HepG2 (cell line): ENCODE measurements around the gene PHIP. TPM values are rescaled to one million over a fixed set of nuclear protein-coding genes. Genes with fewer than 3 reads are reported as not detected.
A peak's percentile ranks its signal among the peaks of the same experiment; 100 is the strongest.

Experiments used
- BATF2 ChIP-seq: sonication (generic); formaldehyde crosslinking; IDR thresholded peaks from 2 replicates; pipeline ENCODE4 v1.8.0; 2022; ENCODE audit warnings: mild to moderate bottlenecking, missing genetic modification reagents, moderate library complexity
- BRD4 ChIP-seq: sonication (generic); formaldehyde crosslinking; IDR thresholded peaks from 2 replicates; pipeline ENCODE4 v1.4.0; 2020; ENCODE audit warnings: missing genetic modification reagents
- ETV5 ChIP-seq: IDR thresholded peaks from 2 replicates; pipeline ENCODE4 v1.6.1; 2018; ENCODE audit warnings: missing biosample characterization, missing genetic modification reagents, inconsistent platforms, borderline replicate concordance
- FOXC1 ChIP-seq: sonication (generic); formaldehyde crosslinking; IDR thresholded peaks from 2 replicates; pipeline ENCODE4 v1.8.0; 2022; ENCODE audit warnings: mild to moderate bottlenecking, missing genetic modification reagents, borderline replicate concordance
- MAX ChIP-seq: IDR thresholded peaks from 2 replicates; pipeline ENCODE4 v1.6.1; 2012; ENCODE audit warnings: inconsistent platforms
- MBD4 ChIP-seq: IDR thresholded peaks from 2 replicates; pipeline ENCODE4 v1.6.1; 2012; ENCODE audit warnings: low read length, inconsistent platforms, borderline replicate concordance
- PHB2 ChIP-seq: fragments of 450-650 bp; IDR thresholded peaks from 2 replicates; pipeline ENCODE4 v1.6.1; 2018; ENCODE audit not compliant: partially characterized antibody
- RBM22 ChIP-seq: fragments of 200-400 bp; formaldehyde crosslinking; optimal IDR thresholded peaks from 2 replicates; pipeline ENCODE3; 2017; ENCODE audit warnings: mild to moderate bottlenecking, low read length, moderate library complexity
- RFXAP ChIP-seq: sonication (generic); formaldehyde crosslinking; IDR thresholded peaks from 2 replicates; pipeline ENCODE4 v1.4.0; 2020; ENCODE audit warnings: missing genetic modification reagents, borderline replicate concordance
- SRY ChIP-seq: sonication (generic); formaldehyde crosslinking; IDR thresholded peaks from 2 replicates; pipeline ENCODE4 v1.8.0; 2022; ENCODE audit warnings: mild to moderate bottlenecking, missing genetic modification reagents
- TBX3 ChIP-seq: fragments of 450-650 bp; IDR thresholded peaks from 2 replicates; pipeline ENCODE4 v1.6.1; 2017; ENCODE audit warnings: antibody characterized with exemption, mild to moderate bottlenecking, inconsistent platforms, borderline replicate concordance
- ZMYM4 ChIP-seq: sonication (generic); formaldehyde crosslinking; IDR thresholded peaks from 2 replicates; pipeline ENCODE4 v1.8.1; 2023; ENCODE audit warnings: mild to moderate bottlenecking, missing genetic modification reagents
- ZNF232 ChIP-seq: sonication (generic); formaldehyde crosslinking; IDR thresholded peaks from 2 replicates; pipeline ENCODE4 v1.4.0; 2020; ENCODE audit warnings: missing genetic modification reagents, borderline replicate concordance
- ZNF350 ChIP-seq: sonication (generic); formaldehyde crosslinking; IDR thresholded peaks from 2 replicates; pipeline ENCODE4 v1.4.0; 2020; ENCODE audit warnings: mild to moderate bottlenecking, low read depth, missing genetic modification reagents, borderline replicate concordance
- ZNF564 ChIP-seq: sonication (generic); formaldehyde crosslinking; IDR thresholded peaks from 2 replicates; pipeline ENCODE4 v1.8.1; 2023; ENCODE audit warnings: mild to moderate bottlenecking, missing genetic modification reagents
- ZNF646 ChIP-seq: sonication (generic); formaldehyde crosslinking; IDR thresholded peaks from 2 replicates; pipeline ENCODE4 v1.9.0; 2021; ENCODE audit warnings: mild to moderate bottlenecking, missing genetic modification reagents
- ZNF678 ChIP-seq: sonication (generic); formaldehyde crosslinking; IDR thresholded peaks from 2 replicates; pipeline ENCODE4 v1.4.0; 2020; ENCODE audit warnings: mild to moderate bottlenecking, missing genetic modification reagents
- ZNF7 ChIP-seq: IDR thresholded peaks from 2 replicates; pipeline ENCODE4 v1.6.1; 2016; ENCODE audit warnings: missing biosample characterization, missing genetic modification reagents
- ZNF772 ChIP-seq: sonication (generic); formaldehyde crosslinking; IDR thresholded peaks from 2 replicates; pipeline ENCODE4 v1.5.0; 2020; ENCODE audit warnings: mild to moderate bottlenecking, missing genetic modification reagents
- ZNF800 ChIP-seq: sonication (generic); formaldehyde crosslinking; IDR thresholded peaks from 2 replicates; pipeline ENCODE4 v1.4.0; 2020; ENCODE audit warnings: missing genetic modification reagents
- ZNF841 ChIP-seq: sonication (generic); formaldehyde crosslinking; IDR thresholded peaks from 2 replicates; pipeline ENCODE4 v1.8.1; 2023; ENCODE audit warnings: missing genetic modification reagents, borderline replicate concordance
- polyA plus RNA-seq, 8 experiments: library from polyadenylated mRNA; depleted of rRNA in 3 of 8; stranded (reverse) in 7 of 8; unstranded in 1 of 8; fragments of >200 nt; fragmentation: Illumina TruSeq in 4 of 8; extraction: Trizol in 4 of 8; gene quantifications; 2 replicates each; pipeline versions ENCODE4 v1.2.1 to v1.2.3, GENCODE V29; 2011 to 2016; ENCODE audit warnings: low read depth in 4 of 8, missing spikeins in 1 of 8, mixed read lengths in 1 of 8; ENCODE audit not compliant: insufficient read depth in 1 of 8
- total RNA-seq, 5 experiments: library from RNA; depleted of rRNA; stranded (reverse); fragments of >200 nt; fragmentation: Illumina TruSeq; extraction: Trizol; gene quantifications; 2 replicates each; pipeline ENCODE4 v1.2.3, GENCODE V29; 2016; ENCODE audit warnings: low read depth in 1 of 5

Gene PHIP
- total and polyA plus RNA-seq, 2 of the 13 experiments (the other 11 are each of a cell fraction or from before 2014, with no cell fraction given), result 6.5 to 23.5 TPM

GRCh38 chr6:79078075-79078969, at the start of gene PHIP (continued):
- no peak for TF ChIP-seq ZNF841 (CRISPR knock-in tag)
- peak; percentile 42 for TF ChIP-seq ZNF350 (CRISPR knock-in tag)
- no peak for TF ChIP-seq ZNF7 (CRISPR knock-in tag)
- no peak; the same call in 1 of the 2 replicates for TF ChIP-seq BATF2 (CRISPR knock-in tag)
- TF ChIP-seq ZMYM4 (CRISPR knock-in tag), result peak; percentile 84
- TF ChIP-seq RFXAP (CRISPR knock-in tag), result peak; percentile 17; the same call in 1 of the 2 replicates
- TF ChIP-seq SRY (CRISPR knock-in tag), result peak; percentile 74
- peak; percentile 48; the same call in 1 of the 2 replicates for TF ChIP-seq BRD4 (CRISPR knock-in tag)
- peak; percentile 25; the same call in 1 of the 2 replicates for TF ChIP-seq ZNF646 (CRISPR knock-in tag)
- peak; percentile 90 for TF ChIP-seq TBX3
- peak; percentile 57; the same call in 1 of the 2 replicates for TF ChIP-seq ETV5 (CRISPR knock-in tag)
- TF ChIP-seq MAX, result peak; percentile 83
- peak; percentile 56; the same call in 1 of the 2 replicates for TF ChIP-seq MBD4
- no peak for TF ChIP-seq ZNF564 (CRISPR knock-in tag)
- TF ChIP-seq PHB2, result no peak
- no peak for TF ChIP-seq ZNF232 (CRISPR knock-in tag)
- TF ChIP-seq RBM22, result no peak
- TF ChIP-seq FOXC1 (CRISPR knock-in tag), result peak; percentile 43; the same call in 1 of the 2 replicates
- TF ChIP-seq ZNF800 (CRISPR knock-in tag), result no peak
- no peak for TF ChIP-seq ZNF772
- TF ChIP-seq ZNF678 (CRISPR knock-in tag), result no peak
